Heart left ventricle (tissue), 16 donors: ENCODE measurements around the gene FOXK2. TPM values are rescaled to one million over a fixed set of nuclear protein-coding genes. Genes with fewer than 3 reads are reported as not detected.
"Not testable (repeated sequence)": the region's sequence is repeated elsewhere in the genome, so short reads cannot be mapped to it uniquely, and the experiment has no call there.

ENCODE experiments used
- ATAC-seq, 4 donors: fragments of 200-7000 bp; cut with Tn5 transposase; one replicate each; pipeline ENCODE4 v1.9.1; 2020 to 2022; ENCODE audit warnings: moderate library complexity in 4 of 4, mild to moderate bottlenecking in 3 of 4, moderate number of reproducible peaks in 1 of 4
- DNase-seq, 5 donors: peaks; one replicate each; pipeline ENCODE4 v3.0.0-alpha.2; 2020
- H3K27ac ChIP-seq, 12 donors: fragments of 200-600 bp; sonication (generic) in 4 of 12; one replicate each; pipeline versions ENCODE4 v1.5.0 to v1.8.0; 2016 to 2022; ENCODE audit warnings: mild to moderate bottlenecking in 2 of 12
- H3K27me3 ChIP-seq, 9 donors: fragments of 200-600 bp; sonication (generic) in 2 of 9; one replicate each; pipeline versions ENCODE4 v1.5.1 to v1.8.0; 2016 to 2022; ENCODE audit warnings: mild to moderate bottlenecking in 3 of 9
- H3K36me3 ChIP-seq, 9 donors: fragments of 200-600 bp; sonication (generic) in 2 of 9; one replicate each; pipeline versions ENCODE4 v1.5.0 to v1.8.0; 2018 to 2022; ENCODE audit warnings: mild to moderate bottlenecking in 2 of 9
- H3K4me1 ChIP-seq, 12 donors: fragments of 200-600 bp; sonication (generic) in 4 of 12; one replicate each; pipeline versions ENCODE4 v1.5.0 to v1.8.0; 2016 to 2022; ENCODE audit warnings: mild to moderate bottlenecking in 3 of 12
- H3K4me3 ChIP-seq, 12 donors: fragments of 200-600 bp; sonication (generic) in 4 of 12; one replicate each; pipeline versions ENCODE4 v1.5.0 to v1.8.0; 2017 to 2022; ENCODE audit warnings: mild to moderate bottlenecking in 9 of 12, moderate library complexity in 4 of 12
- H3K9me3 ChIP-seq, 12 donors: fragments of 200-600 bp; sonication (generic) in 4 of 12; one replicate each; pipeline versions ENCODE4 v1.5.0 to v1.8.0; 2016 to 2022; ENCODE audit warnings: mild to moderate bottlenecking in 1 of 12
- POLR2A ChIP-seq, 2 donors: fragments of 450-650 bp; IDR thresholded peaks; one replicate each; pipeline ENCODE4 v1.6.1; 2017; ENCODE audit warnings: antibody characterized with exemption in 2 of 2, mild to moderate bottlenecking in 2 of 2, moderate library complexity in 2 of 2
- WGBS, 4 donors: extraction: QIAGEN DNeasy Blood & Tissue Kit in 2 of 4; methylation state at CpG; one replicate each; pipeline versions ENCODE4 v1.1.5 to v1.1.7; 2013 to 2018; 5-methylcytosine and 5-hydroxymethylcytosine counted together
- intact Hi-C, 10 donors: fragments of 100-400 bp; cut with DNase I; formaldehyde crosslinking; loops; one replicate each; pipeline versions ENCODE4 v1.11.1 to v1.14.2; 2022
- polyA plus RNA-seq, 2 donors: library from polyadenylated mRNA; stranded (reverse); fragments of 200-250 nt; gene quantifications; one replicate each; pipeline ENCODE4 v1.2.3, GENCODE V29; 2013
- total RNA-seq, 9 donors: library from RNA; depleted of rRNA in 2 of 9; stranded (reverse); fragments of >200 nt in 2 of 9; fragmentation: NEBNext Ultra II Directional in 3 of 9; extraction: Animal tissue kit (Norgen Biotek cat#: 25700) in 3 of 9; gene quantifications; one replicate each; pipeline versions ENCODE4 v1.1.0 to v1.2.4, GENCODE V29; 2016 to 2023
- TF ChIP-seq, protein P1 (sequence below), 12 donors: fragments of 200-600 bp; sonication (generic) in 4 of 12; IDR thresholded peaks; one replicate each; pipeline versions ENCODE4 v1.5.0 to v1.8.0; 2018 to 2022; ENCODE audit warnings: antibody characterized with exemption in 12 of 12, mild to moderate bottlenecking in 5 of 12
- donor health status: ischemic (EF 13 %, LVEDD 7.1; RV severe dilation, severe dysfunction).
- donor health status: healthy with polysubstance abuse.
- donor health status: DM: no; HTN: yes; CAD: no.
- donor health status: DM: no; HTN: no; CAD: no.
- donor health status: ischemic (EF 25% LVEDD 6.9; RV normal size, moderate dysfunction).
- donor health status: ischemic (EF 25% LVEDD 5.7; RV mildly dilated, moderate dysfunction).
- donor health status: healthy.
- donor health status: DM: yes; HTN: yes; CAD: no.
- donor health status: ischemic (EF 35%, LVEDD 5.7; RV mildly dilated, moderate dysfunction).
- donor health status: nonischemic (EF 11% LVEDD 7.7; RV severe dilation, severe dysfunction).
- donor health status: DM: yes; HTN: yes; CAD: no.
- donor health status: PGD.
- donor health status: ischemic (EF 29% LVEDD 5.4; RV normal size, mild dysfunction).
- donor health status: nonischemic (EF 23%, LVEDD 6.1; RV moderate dilation, normal function).

The FOXK2 gene
- total and polyA plus RNA-seq, 11 donors, result 15.6 to 77.0 (median 33.9) TPM

DNA sequence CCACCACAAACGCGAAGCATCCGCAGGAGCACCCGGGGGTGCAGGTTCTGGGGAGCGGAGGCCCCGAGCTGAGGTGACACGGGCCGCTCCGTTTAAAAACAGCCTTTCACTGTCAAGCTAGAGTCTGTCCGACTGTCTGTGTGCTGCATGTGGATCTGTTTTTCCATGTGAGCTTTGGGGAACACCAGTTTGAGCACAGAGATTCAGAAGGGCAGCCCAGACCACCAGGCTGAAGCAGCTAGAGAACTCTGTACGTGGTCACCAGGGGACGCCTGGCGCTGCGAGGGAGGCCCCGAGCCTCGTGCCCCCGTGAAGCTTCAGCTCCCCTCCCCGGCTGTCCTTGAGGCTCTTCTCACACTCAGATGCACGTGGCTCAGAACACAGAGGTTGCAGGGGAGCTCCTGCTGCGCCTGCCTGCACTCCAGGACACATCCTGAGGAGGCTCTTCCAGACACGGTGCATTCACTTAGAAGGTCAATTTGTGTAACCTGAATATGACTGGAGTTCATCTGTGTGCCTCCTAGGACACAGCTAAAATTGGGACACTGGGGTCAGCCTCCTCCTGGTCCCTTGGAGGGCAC lies 15.7 kb upstream of the FOXK2 start:
- Histone ChIP-seq H3K4me1 (peaks cover 0 to 7% (median 0%) of the 10 kb centered on the region in 12 donors), H3K9me3 (no peaks in the 10 kb centered on the region), H3K27ac (no peak overlapping the region), H3K27me3 (no peaks in the 10 kb centered on the region), H3K36me3 (no peaks in the 10 kb centered on the region), H3K4me3 (no peak overlapping the region)
- DNase-seq (no peak), ATAC-seq (no peak)
- whole genome bisulfite sequencing, 4 donors, result 75 to 84% (median 81%) methylated on average over 15 to 21 of the region's 21 CpGs
- intact Hi-C loops, result no loop called here
- no peak for TF ChIP-seq POLR2A (IDR thresholded peaks at IDR 0.05)
- TF ChIP-seq, protein P1, sequence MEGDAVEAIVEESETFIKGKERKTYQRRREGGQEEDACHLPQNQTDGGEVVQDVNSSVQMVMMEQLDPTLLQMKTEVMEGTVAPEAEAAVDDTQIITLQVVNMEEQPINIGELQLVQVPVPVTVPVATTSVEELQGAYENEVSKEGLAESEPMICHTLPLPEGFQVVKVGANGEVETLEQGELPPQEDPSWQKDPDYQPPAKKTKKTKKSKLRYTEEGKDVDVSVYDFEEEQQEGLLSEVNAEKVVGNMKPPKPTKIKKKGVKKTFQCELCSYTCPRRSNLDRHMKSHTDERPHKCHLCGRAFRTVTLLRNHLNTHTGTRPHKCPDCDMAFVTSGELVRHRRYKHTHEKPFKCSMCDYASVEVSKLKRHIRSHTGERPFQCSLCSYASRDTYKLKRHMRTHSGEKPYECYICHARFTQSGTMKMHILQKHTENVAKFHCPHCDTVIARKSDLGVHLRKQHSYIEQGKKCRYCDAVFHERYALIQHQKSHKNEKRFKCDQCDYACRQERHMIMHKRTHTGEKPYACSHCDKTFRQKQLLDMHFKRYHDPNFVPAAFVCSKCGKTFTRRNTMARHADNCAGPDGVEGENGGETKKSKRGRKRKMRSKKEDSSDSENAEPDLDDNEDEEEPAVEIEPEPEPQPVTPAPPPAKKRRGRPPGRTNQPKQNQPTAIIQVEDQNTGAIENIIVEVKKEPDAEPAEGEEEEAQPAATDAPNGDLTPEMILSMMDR (IDR thresholded peaks at IDR 0.05), result no peak

DNA sequence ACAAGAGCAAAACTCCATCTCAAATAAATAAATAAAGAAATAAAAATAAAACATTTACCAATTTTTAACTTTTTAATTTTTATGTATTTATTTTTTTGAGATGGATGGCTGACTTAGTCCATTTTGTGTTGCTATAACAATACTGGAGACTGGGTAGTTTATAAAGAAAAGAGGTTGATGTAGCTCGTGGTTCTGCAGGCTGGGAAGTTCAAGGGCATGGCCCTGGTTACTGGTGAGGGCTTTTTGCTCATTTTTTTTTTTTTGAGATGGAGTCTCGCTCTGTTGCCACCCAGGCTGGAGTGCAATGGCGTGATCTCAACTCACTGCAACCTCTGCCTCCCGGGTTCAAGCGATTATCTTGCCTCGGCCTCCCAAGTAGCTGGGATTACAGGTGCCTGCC lies 14.2 kb upstream of the FOXK2 start:
- TF ChIP-seq, protein P1 (IDR thresholded peaks at IDR 0.05), result no peak
- no peak for TF ChIP-seq POLR2A (IDR thresholded peaks at IDR 0.05)
- intact Hi-C loops, result no loop called here
- no peak for ATAC-seq
- 95 to 99% (median 96%) methylated on average over 6 of the region's 6 CpGs for WGBS, 4 donors
- Histone ChIP-seq H3K4me3 (no peak overlapping the region), H3K27ac (no peak overlapping the region), H3K9me3 (no peaks in the 10 kb centered on the region), H3K36me3 (no peaks in the 10 kb centered on the region), H3K27me3 (no peaks in the 10 kb centered on the region), H3K4me1 (no peaks in the 10 kb centered on the region)
- DNase-seq, result no peak

DNA sequence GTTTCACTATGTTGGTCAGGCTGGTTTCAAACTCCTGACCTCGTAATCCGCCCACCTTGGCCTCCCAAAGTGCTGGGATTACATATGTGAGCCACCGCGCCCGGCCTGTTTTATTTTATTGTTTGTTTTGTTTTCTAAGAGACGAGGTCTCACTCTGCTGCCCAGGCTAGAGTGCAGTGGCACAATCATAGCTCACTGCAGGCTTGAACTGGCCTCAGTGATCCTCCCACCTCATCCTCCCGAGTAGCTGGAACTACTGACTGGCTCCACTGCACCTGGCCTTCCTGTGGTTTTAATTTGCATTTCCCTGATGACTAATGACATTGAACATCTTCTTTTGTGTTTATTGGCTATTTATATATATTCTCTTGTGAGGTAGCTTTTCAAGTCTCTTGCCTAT lies 13.1 kb upstream of the FOXK2 start:
- 82 to 85% (median 83%) methylated on average over 7 of the region's 7 CpGs for WGBS, 4 donors
- H3K27ac ChIP-seq, intact Hi-C loops, H3K4me1 ChIP-seq, H3K36me3 ChIP-seq, H3K9me3 ChIP-seq, H3K4me3 ChIP-seq, ATAC-seq, DNase-seq, H3K27me3 ChIP-seq: not testable (repeated sequence)

DNA sequence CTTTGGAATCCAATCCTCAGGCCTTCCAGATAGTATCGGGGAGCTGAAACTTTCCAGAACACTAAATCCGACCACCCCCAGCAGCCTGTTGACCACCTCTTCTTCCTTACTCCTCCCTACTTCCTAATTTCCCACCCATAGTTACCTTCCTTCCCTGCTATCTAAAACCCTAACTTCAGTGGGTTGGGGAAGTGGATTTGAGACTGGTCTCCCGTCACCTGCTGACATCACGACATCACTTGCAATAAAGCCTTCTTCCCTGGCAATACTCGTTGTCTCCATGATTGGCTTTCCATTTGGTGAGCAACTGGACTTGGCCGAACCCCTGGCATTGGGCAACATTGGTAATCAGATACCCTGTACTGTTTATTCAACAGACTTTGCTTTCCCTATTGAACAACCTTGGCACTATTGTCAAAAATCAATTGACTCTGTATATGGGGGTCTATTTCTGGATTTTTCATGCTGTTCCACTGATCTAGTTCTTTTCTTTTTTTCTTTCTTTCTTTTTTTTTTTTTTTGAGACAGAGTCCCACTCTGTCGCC lies 11.8 kb upstream of the FOXK2 start:
- TF ChIP-seq POLR2A (IDR thresholded peaks at IDR 0.05), result no peak
- TF ChIP-seq, protein P1 (IDR thresholded peaks at IDR 0.05), result no peak
- DNase-seq (peak in 1 of 5 donors; percentile 0), ATAC-seq (no peak)
- intact Hi-C loops, result no loop called here
- Histone ChIP-seq H3K36me3 (no peaks in the 10 kb centered on the region), H3K4me1 (no peaks in the 10 kb centered on the region), H3K27ac (no peak overlapping the region), H3K4me3 (no peak overlapping the region), H3K27me3 (no peaks in the 10 kb centered on the region), H3K9me3 (no peaks in the 10 kb centered on the region)
- WGBS, 4 donors, result 77 to 90% (median 88%) methylated on average over 7 of the region's 7 CpGs

DNA sequence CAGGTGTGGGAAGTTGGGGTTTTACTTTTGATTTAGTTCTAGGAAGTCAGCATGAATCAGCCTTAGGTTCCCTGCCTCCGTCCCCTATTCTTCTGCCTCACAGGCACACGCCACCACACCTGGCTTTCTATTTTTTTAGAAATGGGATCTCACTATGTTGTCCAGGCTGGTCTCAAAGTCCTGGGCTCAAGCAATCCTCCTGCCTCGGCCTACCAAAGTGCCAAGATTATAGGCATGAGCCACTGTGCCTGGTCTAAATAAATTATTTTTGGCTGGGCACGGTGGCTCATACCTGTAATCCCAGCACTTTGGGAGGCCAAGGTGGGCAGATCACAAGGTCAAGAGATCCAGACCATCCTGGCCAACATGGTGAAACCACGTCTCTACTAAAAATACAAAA lies 7.9 kb upstream of the FOXK2 start:
- WGBS, 4 donors, result 86 to 92% (median 90%) methylated on average over 5 of the region's 5 CpGs
- H3K4me3 ChIP-seq, DNase-seq, H3K36me3 ChIP-seq, H3K4me1 ChIP-seq, H3K9me3 ChIP-seq, H3K27ac ChIP-seq, ATAC-seq, intact Hi-C loops, H3K27me3 ChIP-seq: not testable (repeated sequence)

DNA sequence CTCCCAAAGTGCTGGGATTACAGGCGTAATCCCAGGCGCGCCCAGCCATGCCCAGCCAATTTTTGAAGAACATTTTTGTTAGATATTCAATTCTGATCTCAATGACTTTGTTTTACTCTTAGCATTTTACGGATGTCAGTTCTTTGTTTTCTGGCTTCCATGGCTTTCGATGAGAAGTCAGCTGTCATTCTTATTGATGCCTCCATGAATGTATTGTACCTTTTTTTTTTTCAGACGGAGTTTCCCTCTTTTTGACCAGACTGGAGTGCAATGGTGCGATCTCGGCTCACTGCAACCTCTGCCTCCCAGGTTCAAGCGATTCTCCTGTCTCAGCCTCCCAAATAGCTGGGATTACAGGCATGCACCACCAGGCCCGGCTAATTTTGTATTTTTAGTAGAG lies 5.7 kb upstream of the FOXK2 start:
- 86 to 95% (median 95%) methylated on average over 10 of the region's 10 CpGs for WGBS, 4 donors
- H3K4me3 ChIP-seq, DNase-seq, H3K4me1 ChIP-seq, H3K36me3 ChIP-seq, H3K27ac ChIP-seq, ATAC-seq, intact Hi-C loops, H3K9me3 ChIP-seq, H3K27me3 ChIP-seq: not testable (repeated sequence)
